ENCODE data around the gene TTC7B. TPM values are rescaled to one million over a fixed set of nuclear protein-coding genes. Genes with fewer than 3 reads are reported as not detected.

Gene TTC7B
- total and polyA plus RNA-seq, 9 of the 15 experiments (the other 6 are each of a cell fraction or from before 2014, with no cell fraction given), result 2.2 to 77.2 (median 36.7) TPM

- Histone ChIP-seq H3K27ac (ENCODE audit: extremely low read depth, low read depth, low read length) (no peak overlapping the region), H3K79me2 (ENCODE audit: control insufficient read depth, insufficient read depth, low read length) (no peaks in the 10 kb centered on the region; the same call in 2 of the 3 replicates), H3K9me1 (ENCODE audit: control insufficient read depth, insufficient read depth, low read length) (no peaks in the 10 kb centered on the region), H2AFZ (ENCODE audit: low read depth, low read length) (no peak overlapping the region), H3K9ac (ENCODE audit: insufficient read depth in 1 of 2, low read depth in 2 of 2, low read length in 2 of 2) (no peak overlapping the region), H4K20me1 (replicated peaks; ENCODE audit: control insufficient read depth, insufficient read depth, low read length) (no peaks in the 10 kb centered on the region), H3K4me1 (replicated peaks in 1 of 2; ENCODE audit: control insufficient read depth in 2 of 2, insufficient read depth in 2 of 2, low read length in 2 of 2) (peaks cover 12 to 22% of the 10 kb centered on the region in 2 experiments), H3K4me3 (no peak overlapping the region), H3K9me3 (replicated peaks; ENCODE audit: control insufficient read depth, insufficient read depth, low read depth, low read length) (0 out of 2 replicates have a peak, but pooled peaks cover 3% of the 10 kb centered on the region), H3K27me3 (ENCODE audit: control insufficient read depth in 2 of 2, insufficient read depth in 2 of 2, low read length in 2 of 2) (no peaks in the 10 kb centered on the region), H3K36me3 (ENCODE audit: control insufficient read depth, insufficient read depth, low read length) (no peaks in the 10 kb centered on the region), H3K4me2 (ENCODE audit: insufficient read depth, low read length) (no peak overlapping the region)
- no TSS peak for BruUV-seq (replicated peaks)
- WGBS (ENCODE audit: insufficient coverage, low coverage, missing lambda C conversion rate), result 54% methylated on average over 9 of the region's 10 CpGs
- ATAC-seq (no peak), DNase-seq (ENCODE audit: extremely low read depth in 1 of 4, low spot score in 3 of 4) (no peak), FAIRE-seq (no peak)
- ChIA-PET CTCF (ENCODE audit: low intra/inter-chr PET ratio) (no interaction called here), POLR2A (no interaction called here)
- TF ChIP-seq ARID4B (CRISPR knock-in tag; IDR thresholded peaks at IDR 0.05) (no peak), NR4A1 (CRISPR knock-in tag; IDR thresholded peaks at IDR 0.05) (no peak), NR4A1 (tag; IDR thresholded peaks at IDR 0.05) (no peak), C11orf30 (IDR thresholded peaks at IDR 0.05; ENCODE audit: low read depth) (no peak), ARID1B (IDR thresholded peaks at IDR 0.05) (no peak), KDM1A (IDR thresholded peaks at IDR 0.05) (no peak)
- TF ChIP-seq, protein P1, sequence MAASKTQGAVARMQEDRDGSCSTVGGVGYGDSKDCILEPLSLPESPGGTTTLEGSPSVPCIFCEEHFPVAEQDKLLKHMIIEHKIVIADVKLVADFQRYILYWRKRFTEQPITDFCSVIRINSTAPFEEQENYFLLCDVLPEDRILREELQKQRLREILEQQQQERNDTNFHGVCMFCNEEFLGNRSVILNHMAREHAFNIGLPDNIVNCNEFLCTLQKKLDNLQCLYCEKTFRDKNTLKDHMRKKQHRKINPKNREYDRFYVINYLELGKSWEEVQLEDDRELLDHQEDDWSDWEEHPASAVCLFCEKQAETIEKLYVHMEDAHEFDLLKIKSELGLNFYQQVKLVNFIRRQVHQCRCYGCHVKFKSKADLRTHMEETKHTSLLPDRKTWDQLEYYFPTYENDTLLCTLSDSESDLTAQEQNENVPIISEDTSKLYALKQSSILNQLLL (CRISPR knock-in tag; IDR thresholded peaks at IDR 0.05; ENCODE audit: borderline replicate concordance), result no peak
- intact Hi-C loops (cut with micrococcal nuclease), result no loop called here
- in situ Hi-C loops (cut with MboI), result no loop called here
Measured at GRCh38 chr14:90831821-90832220, 15.6 kb upstream of the TTC7B start.

All from K562 (cell line).